Measurements from ENCODE around the gene UTP25. TPM values are rescaled to one million over a fixed set of nuclear protein-coding genes. Genes with fewer than 3 reads are reported as not detected.
"Not testable (repeated sequence)": the region's sequence is repeated elsewhere in the genome, so short reads cannot be mapped to it uniquely, and the experiment has no call there.

The UTP25 gene
- polyA plus RNA-seq, 12 donors = 6.4 to 8.9 (median 7.4) TPM; not detected in 1

- peak; percentile 69 for DNase-seq
Observed at GRCh38 chr1:209870151-209870831, 42.5 kb downstream of the UTP25 start.

GRCh38 chr1:209871006-209871405 is 43.2 kb downstream of the UTP25 start:
- DNase-seq = no peak

GRCh38 chr1:209871430-209871829 is 43.7 kb downstream of the UTP25 start:
- DNase-seq = no peak

DNA sequence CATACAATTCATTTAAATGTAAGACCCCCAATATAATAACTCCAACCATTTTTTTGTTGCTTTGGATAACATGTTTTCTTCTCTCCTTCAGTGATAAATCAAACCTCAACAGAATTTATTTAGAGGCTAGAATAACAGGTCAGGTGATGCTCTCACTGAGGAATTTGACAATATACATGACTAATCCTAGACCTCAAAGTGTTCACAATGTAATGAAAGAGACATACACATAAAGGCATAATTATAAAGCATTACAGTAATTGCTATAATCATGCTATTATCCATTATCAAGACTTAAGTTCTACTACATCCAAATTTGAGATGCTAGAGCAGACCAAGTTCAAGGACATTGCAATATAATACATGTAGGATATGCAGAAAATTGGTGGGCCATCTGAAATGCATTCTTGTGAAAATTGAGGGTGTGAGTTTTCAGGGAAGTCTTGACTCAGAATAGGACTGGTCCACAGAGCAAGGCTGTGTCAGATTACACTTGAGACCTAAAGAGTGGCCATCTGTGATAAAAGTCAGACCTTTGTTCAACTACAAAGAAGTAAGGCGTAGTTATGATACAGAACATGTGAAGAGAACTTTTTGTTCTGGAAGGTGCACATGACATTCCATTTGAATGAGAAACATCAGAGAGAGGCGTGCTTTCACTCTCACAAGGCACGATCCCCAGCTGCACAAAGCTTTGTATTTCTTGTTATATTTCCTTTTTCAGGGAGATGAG is 45.5 kb downstream of the UTP25 start:
- no peak for DNase-seq

DNA sequence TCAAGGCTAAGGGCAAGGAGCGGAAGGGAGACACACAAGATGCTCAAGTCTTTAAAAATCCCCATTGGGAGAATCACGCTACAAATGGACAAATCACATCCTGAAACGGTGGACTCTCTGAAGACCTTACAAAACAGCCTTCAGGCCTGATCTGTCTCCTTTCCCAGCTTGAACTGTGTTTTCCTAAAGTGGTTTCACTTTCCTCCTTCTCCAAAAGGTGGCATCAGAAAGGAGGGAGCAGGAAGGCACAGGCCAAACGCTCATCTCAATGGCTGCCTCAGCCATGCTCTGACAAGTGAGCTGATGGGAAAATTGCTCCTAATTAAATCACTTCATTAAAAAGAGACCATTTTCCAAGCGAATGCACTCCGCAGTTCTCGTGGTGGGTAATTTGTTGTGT is 47.7 kb downstream of the UTP25 start:
- DNase-seq = no peak

DNA sequence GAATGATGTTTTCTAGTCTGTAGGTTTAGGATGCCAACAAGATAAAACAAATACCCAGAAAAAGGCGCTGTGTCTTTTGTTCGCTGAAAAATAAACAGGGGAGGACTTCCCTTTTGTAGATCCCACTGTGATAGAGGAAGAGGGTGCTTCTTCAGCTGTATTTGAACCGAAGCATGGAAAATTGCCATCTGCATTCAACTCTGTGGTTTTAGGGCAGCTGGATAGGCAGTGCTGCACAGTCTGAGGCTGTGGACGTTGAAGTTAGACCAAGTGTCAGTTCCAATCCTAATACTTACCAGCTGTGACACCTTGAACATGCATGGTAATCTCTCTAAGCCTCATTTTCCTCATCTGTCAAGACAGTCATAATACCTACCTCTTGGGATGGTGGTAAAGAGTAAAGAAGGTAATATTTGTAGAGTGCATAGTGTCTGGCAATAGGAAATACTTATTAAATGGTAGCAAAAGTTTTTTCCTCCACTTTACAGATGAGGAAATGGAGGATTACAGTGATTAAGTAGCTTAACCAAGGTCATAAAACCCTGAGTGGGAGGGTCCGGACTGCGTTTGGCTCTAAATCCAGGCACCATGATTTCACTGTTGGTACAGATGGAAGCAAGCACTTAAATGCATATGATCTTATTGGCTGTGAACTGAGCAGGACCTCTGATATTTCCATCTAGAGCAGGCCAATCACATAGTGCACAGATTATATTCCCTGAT is 48.5 kb downstream of the UTP25 start:
- no peak for DNase-seq

DNA sequence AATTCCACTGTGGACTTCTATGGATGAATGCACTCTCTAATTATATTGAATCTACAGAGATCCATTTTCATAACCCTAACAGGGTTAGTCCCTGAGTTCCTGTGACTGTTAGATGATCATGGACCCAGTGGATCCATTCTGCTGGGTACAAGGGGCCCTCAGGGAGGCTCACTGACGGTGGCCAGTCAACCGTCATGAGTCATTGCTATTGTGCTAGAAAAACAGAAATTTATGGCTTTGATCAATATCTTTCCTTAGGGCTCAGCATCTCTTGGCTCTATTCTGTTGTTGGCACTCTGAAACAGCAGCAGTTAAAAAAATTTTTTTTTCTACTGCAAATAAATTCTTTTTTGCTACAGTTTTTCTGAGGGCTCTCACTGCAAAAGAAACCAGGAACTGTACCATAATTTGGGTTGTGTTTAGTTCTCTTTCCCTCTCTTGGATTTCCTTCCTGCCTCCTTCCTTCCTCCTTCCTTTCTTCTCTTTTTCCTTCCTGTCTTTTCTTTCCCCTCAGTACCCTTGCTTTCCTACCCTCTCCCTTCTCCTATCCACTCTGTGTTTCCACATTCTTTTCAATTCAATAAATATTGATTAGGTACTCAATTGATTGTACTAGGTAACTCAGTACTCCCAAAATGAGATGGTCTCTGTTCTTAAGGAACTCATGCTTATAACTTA is 49.5 kb downstream of the UTP25 start:
- DNase-seq = no peak

DNA sequence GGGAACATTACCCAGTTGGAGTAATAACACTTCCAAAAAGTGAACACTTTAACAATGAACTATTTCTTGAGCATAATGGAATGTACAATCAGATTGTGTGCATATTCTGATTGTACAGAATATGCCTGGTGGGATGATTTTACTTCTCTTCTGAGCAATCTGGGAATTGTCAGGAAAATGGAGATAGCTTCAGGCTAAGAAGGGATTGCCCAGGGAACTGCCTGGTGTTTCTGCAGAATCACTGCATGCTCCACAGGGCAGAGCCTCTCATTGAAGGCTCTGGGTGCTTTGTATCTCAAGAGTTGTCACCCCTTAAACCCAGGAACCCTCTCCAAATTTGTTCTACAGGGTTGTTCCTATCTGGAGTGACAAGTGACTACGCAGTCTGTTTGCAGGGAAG is 51.2 kb downstream of the UTP25 start:
- no peak for DNase-seq

DNA sequence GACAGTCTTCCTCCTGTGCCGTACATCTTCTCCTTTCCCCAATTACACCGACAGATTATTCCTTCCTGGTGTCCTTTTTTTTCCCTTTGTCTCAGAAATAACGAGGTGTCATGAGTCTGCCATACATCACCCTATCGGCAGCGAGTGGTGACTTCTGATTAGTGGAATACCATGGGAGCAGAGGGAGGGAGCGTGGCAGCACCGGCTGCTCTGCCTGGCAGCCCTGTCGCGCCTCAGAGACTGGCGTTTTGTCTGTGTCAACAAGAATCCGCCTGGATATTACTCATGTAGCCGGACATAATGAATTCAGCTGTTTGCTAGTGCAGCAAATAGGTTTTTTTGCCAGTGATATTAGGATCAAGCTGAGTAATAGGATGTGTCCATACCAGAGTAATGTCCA is 51.8 kb downstream of the UTP25 start:
- DNase-seq = no peak

DNA sequence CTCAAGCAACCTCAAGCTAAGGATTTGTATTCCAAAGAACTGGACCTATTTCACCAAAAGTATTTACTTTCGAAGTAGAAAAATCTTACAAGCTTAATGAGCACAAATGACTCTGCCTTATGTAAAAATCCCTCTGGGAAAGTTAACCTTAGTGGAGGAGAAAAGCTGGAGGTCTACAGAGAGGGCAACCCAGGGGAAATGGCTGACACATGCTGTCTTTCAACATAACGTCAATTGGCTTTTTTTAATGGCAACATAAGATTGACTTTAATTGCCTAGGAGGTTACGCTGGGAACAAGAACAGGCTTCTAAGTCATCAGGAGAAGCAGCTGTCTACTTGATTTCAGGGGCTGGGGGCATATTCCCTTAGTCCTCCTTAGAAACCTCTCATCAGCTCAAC is 52.3 kb downstream of the UTP25 start:
- no peak for DNase-seq

DNA sequence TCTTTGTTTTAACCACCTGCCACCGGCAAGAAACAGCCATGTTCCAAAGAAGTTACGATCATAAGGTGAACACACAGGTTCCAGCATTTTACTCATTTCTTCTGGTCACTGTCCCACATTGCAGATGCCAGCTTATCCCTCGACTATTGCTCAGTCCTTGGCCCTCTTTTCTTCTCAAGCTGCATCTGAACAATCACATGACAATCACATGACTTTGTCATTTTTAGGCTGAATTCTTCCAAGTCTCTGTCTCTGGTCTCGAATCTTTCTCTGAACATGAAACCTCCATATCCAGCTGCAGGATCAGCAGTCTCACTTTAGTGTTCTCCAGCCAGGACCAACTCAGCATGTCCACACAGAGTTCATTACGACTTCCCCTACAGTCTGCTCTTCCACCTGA is 53.8 kb downstream of the UTP25 start:
- no peak for DNase-seq

DNA sequence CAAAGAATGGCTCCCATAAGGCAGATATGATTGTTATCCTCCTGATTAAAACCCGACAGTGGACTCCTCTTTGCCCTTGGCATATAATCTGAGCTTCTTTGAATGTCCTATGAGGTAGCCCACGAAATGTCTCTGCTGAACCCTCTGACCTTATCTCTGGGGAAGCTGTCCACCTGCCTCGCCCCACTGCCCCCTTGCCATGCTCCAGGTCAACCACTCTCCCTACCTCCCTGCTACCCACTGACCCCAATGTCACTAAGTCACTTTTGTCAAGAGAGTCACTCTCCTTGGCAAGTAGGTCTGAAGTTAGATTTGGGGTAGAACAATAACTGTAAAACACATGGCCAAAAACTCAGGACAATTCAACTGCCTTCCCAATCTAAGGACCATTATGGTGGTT is 54.5 kb downstream of the UTP25 start:
- DNase-seq = no peak

GRCh38 chr1:209882942-209883340 is 55.2 kb downstream of the UTP25 start:
- no peak for DNase-seq

DNA sequence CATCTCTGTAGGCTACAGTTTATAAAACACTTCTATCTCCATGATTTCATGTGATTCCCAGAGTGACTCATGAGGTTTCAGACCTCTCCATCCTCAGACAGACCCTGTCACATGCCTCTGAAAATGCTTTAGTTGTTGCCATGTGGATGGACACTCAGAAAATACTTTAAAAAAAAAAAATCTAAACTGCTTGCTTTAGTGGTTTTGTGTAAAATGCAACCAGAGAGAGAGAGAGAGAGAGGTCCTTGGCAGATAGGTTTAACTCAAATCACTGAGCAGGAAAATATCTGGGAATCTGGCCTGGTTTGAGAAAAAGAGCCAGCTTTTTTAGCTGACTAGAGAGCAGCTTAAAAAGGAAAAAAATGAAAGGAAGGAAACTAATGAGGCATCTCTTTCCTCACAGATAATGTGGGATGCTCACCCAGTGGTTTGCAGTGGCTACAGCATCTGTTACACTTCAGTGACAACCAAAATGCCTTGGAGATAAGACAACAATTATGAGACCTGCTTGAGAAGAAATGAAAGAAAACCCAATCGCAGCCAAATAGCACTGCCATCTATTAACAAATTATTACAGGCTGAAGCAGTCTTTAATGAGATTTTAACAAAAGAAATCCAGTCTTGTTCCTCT is 55.7 kb downstream of the UTP25 start:
- DNase-seq = no peak

GRCh38 chr1:209884249-209884648 is 56.5 kb downstream of the UTP25 start:
- no peak for DNase-seq

- DNase-seq = no peak
Observed at GRCh38 chr1:209884665-209885117, 56.9 kb downstream of the UTP25 start.

DNA sequence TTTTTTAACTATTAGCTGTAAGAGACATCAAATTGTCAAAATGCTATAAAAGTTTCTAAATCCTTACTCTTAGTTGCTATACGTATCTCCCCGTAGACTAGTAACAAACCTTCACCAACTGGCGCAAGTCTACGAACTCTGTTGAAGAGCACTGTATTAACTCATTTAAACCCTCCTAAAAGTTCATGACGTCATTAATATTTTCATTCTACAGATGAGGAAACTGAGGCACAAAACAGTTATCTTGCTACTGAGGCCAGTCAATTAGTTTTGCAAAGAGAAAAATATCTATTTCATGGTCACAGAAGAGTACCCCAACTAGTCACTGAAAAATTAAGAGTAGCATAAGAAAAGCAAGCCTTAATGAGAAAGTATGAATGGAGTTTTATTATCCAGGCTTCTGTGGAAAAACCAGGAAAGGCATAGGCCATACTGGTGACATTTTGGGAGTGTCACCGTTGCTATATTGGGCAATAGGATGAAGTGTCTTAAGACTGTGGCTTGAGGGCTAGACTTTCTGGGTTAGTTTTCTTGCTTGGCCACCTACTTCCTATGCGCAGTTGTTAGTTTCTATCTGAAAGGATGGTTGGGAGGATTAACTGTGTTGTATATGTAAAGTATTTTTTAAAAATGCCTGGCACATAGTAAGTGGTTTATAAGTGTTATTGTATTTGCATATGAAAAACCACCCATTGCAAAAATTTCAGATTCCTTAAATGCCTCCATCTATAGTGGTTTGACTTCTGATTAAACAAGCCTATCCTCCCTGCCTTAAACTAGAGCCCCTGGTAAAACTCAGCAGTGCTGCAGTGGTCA is 57.8 kb downstream of the UTP25 start:
- DNase-seq = no peak

- no peak for DNase-seq
Observed at GRCh38 chr1:209886219-209886536, 58.4 kb downstream of the UTP25 start.

GRCh38 chr1:209888291-209889076 is 60.7 kb downstream of the UTP25 start:
- DNase-seq = not testable (repeated sequence)

DNA sequence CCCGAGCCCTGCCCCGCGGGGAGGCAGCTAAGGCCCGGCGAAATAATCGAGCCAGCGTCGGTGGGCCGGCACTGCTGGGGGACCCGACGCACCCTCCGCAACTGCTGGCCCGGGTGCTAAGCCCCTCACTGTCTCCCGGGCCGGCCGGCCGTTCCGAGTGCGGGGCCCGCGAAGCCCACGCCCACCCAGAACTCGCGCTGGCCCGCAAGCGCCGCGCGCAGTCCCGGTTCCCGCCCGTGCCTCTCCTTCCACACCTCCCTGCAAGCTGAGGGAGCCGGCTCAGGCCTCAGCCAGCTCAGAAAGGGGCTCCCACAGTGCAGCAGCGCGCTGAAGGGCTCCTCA is 61.3 kb downstream of the UTP25 start:
- DNase-seq = no peak

Data from muscle of arm (tissue), 12 donors.